ENCODE data around the gene ARSG.
"Not testable (repeated sequence)": the region's sequence is repeated elsewhere in the genome, so short reads cannot be mapped to it uniquely, and the experiment has no call there.

ARSG gene

GRCh38 chr17:68308486-68308885, 17.2 kb downstream of the ARSG start:
- DNase-seq: not testable (repeated sequence)

GRCh38 chr17:68309066-68309670, 17.9 kb downstream of the ARSG start:
- DNase-seq: not testable (repeated sequence)

DNA sequence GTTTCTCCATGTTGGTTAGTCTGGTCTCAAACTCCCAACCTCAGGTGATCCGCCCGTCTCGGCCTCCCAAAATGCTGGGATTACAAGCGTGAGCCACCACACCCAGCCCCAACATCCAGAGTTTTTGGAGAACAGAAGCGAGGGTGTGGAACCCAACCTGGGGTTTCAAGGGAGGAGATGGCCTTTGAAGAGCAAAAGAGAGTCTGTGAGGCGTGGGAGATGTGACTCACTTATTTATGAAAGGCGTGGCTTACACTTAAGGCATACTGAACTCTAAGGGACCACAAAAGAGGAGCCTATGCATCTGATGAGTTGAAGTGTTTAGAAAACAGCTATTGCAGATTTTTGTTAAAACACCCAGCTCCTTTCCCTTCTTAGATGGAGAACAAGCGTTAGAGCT, 18.9 kb downstream of the ARSG start:
- peak; percentile 48 to 52 for DNase-seq

DNA sequence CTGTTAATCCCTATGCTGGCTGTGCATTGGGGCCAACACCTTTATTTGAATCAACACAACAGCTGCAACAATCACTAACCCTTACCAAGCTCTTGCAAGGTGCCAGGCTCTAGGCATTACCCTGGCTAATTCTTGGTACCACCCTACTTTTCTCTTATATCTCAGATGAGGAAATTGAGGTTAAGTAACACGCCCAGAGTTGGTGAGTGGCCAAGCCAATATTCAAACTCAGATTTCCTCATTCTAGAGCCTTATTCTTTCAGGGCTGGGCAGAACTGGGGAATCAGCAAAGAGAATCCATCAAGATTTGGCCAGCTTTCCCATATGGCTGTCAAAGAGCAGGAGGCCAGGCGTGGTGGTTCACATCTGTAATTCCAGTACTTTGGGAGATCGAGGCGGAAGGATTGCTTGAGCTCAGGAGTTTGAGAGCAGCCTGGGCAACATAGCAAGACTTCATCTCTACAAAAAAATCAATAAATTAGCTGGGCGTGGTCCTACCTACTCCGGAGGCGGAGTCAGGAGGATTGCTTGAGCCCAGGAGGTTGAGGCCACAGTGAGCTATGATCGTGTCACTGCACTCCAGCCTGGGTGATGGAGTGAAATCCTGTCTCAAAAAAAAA, 23.7 kb downstream of the ARSG start:
- no peak for DNase-seq

- no peak for DNase-seq
Observed at GRCh38 chr17:68315930-68316329, 24.6 kb downstream of the ARSG start.

DNA sequence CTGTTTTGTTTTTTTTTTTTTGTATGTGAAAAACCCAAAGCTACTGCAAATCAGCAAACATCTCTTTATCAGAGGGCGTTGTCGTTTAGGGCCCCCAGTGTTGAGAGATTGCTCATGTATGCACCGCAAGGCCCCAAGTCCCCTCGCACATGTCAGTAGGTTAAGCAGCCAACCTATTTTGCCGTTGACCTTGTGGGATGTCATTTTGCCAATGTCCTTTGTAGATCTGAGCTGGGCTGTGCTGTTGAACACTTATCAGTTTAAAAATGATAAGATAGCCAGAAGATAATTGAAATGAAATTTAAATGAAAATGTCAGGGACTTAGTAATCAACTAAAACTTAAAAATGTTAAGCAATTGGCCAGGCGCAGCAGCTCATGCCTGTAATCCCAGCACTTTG, 26.2 kb downstream of the ARSG start:
- no peak for DNase-seq

- no peak for DNase-seq
Observed at GRCh38 chr17:68318103-68318991, 27.1 kb downstream of the ARSG start.

GRCh38 chr17:68319410-68320162, 28.3 kb downstream of the ARSG start:
- no peak for DNase-seq

- DNase-seq: no peak
Observed at GRCh38 chr17:68320311-68320865, 29.1 kb downstream of the ARSG start.

DNA sequence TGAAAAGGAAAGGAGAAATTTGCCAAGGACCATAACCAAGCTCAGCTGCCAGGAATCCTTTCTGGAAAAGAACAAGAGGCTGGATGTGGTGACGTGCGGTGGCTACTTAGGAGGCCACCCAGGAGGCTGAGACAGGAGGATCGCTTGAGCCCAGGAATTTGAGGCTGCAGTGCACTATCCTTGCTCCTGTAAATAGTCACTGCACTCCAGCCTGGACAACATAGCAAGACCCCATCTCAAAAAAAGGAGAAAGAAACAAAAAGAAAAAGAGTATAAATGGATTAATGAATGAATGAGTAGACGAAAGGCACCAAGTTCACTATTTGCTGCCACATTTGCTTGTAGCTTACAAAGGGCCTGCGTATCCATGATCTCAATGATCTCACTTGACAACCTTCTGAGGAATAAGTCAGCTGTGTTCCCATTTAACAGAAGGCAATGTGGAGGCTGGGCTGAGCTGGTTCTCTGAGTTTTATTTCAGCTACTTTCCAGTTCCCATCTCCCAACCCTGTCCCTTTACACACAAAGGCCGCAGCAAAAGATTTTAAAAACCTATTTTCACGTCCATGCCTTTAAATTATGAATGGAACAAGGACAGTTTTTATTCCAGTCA, 29.8 kb downstream of the ARSG start:
- no peak for DNase-seq

GRCh38 chr17:68321556-68321954, 30.3 kb downstream of the ARSG start:
- DNase-seq: no peak

DNA sequence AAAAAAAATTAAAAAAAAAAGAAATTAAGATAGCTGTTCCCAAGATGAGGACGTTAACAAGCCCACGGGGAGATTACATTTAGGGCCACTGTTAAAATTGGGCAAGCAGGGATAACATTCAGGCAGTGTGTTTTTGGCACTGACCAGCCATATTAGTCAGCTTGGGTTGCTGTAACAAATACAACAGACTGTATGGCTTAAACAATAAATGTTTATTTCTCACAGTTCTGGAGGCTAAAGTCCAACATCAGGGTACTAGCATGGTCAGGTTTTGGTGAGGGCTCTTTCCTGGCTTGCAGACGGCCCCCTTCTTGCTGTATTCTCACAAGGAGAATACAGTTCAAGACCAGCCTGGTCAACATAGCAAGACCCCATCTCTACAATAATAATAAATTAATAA, 31.3 kb downstream of the ARSG start:
- DNase-seq: no peak

DNA sequence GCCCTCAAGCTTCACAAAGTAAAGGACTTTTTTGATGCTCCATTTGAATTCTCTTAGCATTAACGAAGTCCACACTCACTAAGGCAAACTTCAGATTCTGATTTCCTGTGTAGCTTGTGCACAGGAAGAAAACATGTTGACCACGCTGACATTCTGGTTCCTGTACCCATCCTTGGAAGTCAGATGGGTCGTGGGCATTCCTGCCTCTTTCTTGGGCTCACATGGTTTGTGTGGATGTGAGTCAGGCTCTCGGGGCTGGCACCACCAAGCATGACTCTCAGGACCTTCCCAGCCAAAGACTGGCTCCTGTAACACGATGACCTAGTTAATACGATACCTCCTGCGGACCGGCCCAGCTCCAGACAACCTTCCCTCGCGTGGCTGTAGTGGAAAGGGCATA, 32.8 kb downstream of the ARSG start:
- no peak for DNase-seq

DNA sequence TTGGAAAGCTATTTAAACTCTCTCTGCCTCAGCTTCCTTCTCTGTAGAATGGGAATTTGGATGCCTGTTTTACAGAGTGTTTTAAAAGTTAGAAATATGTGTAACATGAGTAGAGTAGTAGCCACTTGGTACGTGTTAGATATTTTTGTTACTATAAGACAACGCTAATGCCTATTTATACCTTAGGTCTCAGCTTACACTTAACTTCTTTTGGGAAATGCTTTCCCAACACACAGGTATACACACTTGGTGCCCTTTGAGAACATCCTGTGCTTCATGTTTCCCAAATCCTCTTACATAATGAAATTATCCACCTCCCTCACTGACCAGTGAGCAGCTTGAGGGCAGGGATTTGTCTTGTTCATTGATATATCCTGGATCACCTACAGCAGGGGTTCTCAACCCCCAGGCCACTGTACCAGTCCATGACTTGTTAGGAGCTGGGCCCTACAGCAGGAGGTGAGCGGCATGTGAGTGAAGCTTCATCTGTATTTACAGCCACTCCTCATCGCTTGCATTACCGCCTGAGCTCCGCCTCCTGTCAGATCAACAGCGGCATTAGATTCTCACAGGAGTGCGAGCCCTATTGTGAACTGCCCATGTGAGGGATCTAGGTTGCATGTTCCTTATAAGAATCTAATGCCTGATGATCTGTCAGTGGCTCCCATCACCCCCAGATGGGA, 33.5 kb downstream of the ARSG start:
- no peak for DNase-seq

DNA sequence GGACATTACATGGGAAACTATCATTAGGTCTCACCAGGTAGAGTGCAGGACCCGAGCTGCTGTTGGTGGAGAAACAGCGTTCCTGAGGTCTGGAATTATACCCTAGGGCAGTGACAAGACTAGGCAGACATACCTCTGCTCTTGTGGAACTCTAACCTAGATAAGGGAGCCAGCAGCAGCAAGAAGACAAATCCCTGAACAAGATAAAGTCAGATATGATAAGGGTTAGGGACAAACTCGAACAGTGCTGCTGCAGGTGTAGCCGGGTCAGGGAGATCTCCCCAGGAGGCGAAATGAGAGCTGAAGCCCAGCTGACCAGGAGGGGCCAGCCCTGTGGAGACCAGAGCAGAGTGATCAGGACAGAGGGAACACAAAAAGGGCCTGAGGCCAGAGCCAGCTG, 34.7 kb downstream of the ARSG start:
- DNase-seq: no peak

DNA sequence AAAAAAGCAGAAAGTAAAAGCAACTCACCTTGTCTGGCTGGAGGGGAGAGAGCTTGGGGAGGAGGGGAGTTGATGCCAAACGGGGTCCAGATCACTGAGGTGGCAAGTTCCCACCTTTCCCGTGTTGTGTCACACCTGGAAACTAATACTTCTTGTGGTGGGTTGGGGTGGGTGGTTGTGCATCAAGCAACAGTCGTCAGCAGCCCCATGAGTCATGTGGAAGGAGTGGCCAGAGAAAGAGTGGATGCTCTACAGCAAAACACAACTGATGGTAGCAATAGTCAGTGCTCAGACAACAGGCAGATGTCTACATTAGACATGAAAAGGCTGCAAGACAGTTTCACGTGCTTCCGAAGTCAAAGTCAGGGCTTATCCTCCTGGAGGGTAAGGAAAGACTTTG, 35.4 kb downstream of the ARSG start:
- DNase-seq: peak; percentile 12 to 14

GRCh38 chr17:68327823-68328557, 36.7 kb downstream of the ARSG start:
- no peak for DNase-seq

- DNase-seq: no peak
Observed at GRCh38 chr17:68328676-68329075, 37.4 kb downstream of the ARSG start.

- no peak for DNase-seq
Observed at GRCh38 chr17:68329331-68329730, 38.0 kb downstream of the ARSG start.

DNA sequence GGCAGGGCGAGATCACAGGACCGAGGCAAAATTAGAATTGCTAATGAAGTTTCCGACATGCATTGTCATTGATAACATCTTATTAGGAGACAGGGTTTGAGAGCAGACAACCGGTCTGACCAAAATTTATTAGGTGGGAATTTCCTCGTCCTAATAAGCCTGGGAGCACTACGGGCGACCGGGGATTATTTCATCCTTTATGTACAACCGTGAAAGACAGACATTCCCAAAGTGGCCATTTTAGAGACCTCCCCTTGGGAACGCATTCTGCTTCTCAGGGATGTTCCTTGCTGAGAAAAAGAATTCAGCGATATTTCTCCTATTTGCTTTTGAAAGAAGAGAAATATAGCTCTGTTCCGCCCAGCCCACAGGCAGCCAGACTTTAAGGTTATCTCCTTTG, 40.6 kb downstream of the ARSG start:
- DNase-seq: not testable (repeated sequence)

DNA sequence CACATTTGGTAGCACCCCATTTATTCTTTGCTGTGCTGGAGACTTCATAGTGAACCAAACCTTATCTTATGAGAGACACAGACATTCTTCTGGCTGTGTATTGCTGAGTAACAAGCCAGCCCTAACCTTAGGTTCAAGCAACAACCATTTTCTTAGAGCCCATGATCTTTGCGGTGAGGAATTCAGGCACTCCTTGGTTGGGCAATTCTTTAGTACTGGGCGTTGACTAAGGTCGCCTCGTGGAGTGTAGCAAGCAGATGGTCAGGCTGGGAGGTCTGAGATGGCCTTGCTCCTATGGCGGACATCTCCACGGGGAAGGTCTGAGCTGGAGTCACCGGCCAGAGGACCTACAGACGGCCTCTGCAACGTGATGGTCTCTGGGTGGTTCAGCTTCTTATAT, 43.1 kb downstream of the ARSG start:
- no peak for DNase-seq

Data from activated CD4-positive, alpha-beta T cell treated with anti-CD3 and anti-CD28 coated beads, Interleukin-2, amount 50 U/mL, for 4 hours (primary cell).